ENCODE data around the gene TRMT44.
"Not testable (repeated sequence)": the region's sequence is repeated elsewhere in the genome, so short reads cannot be mapped to it uniquely, and the experiment has no call there.

TRMT44 gene

DNA sequence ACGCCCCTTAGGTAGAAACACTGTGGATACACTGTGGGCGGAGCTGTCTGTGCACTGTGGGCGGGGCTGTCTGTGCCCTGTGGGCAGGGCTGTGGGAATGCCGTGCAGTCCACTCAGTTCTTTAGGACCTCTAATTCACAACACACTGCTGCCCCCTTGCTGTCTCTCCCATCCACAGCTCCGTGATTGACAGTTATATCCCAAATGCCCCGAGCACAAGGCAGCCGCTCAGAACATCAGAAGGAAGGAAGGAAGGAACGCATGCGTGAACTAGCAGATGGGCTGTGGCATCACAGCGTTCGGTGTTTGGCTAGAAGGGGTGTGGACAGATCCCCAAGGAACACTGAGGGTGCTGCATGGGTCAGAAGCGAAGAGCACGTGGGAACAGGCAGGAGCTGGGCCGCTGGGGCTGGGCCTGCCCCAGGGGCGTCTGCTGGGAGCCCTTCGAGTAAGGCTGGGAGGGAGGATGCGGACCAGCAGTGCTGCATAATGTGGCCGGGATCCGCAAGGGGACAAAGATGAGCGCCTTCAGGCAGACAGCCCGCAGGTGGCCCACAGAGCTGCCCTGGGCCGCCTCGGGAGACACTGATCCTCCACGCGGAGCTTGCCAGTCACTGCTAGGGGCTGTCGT is 29.8 kb upstream of the TRMT44 start:
- Histone ChIP-seq H3K27ac (no peak overlapping the region), H3K4me3 (no peak overlapping the region), H3K9ac (ENCODE audit: insufficient read length) (no peak overlapping the region), H3K9me3 (ENCODE audit: low read depth, low read length) (no peaks in the 10 kb centered on the region), H3K36me3 (ENCODE audit: insufficient read depth, low read length) (no peaks in the 10 kb centered on the region)
- no peak for TF ChIP-seq FOXP2 (optimal IDR thresholded peaks at IDR 0.05; ENCODE audit: control extremely low read depth, extremely low read length, insufficient read depth)
- TF ChIP-seq EZH2 (IDR thresholded peaks at IDR 0.05), result no peak
- no peak for TF ChIP-seq POLR2AphosphoS5 (IDR thresholded peaks at IDR 0.05; ENCODE audit: borderline replicate concordance, low read depth, low read length)
- no peak for DNase-seq (ENCODE audit: low read depth, low spot score)

DNA sequence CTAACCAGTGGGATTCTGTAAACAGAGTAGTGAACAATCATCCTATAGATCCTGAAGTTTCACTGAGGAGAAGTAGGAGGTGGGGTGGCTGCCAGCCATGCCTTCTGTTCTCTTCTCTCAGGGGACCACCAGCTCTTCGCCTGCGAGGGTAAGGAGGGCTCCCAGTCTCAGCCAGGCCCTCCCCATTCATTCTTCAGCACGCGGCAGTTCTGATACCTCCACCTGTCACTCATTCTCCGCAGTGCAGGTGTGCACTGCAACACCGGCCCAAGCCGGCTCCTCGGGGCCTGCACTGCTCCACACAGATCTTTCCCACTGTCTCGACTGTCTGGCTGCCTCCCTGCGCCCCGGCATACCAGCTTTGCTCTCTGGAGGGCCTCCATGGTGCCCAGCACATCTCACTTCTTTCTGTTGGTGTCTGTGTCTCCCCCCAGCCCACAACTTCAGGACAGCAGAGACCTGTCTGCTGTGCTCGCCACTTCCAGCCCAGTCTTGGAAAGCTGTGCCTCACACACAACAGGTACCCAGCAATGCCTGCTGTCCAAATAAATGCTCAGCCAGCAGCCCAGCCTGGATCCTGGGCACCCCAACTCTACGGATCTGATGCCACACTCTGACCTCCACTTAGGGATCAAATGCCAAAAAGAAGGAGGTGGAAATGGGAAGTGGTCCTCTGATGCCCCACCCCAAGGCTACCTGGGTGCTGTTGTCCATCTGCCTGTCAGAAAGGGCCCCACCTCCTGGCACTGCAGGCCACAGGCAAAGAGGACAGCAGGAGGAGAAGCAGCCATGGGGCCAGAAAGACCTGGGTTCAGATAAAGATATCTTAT is 29.0 kb upstream of the TRMT44 start:
- DNase-seq (ENCODE audit: low read depth, low spot score), result no peak
- TF ChIP-seq POLR2AphosphoS5 (IDR thresholded peaks at IDR 0.05; ENCODE audit: borderline replicate concordance, low read depth, low read length) (no peak), EZH2 (IDR thresholded peaks at IDR 0.05) (no peak), FOXP2 (optimal IDR thresholded peaks at IDR 0.05; ENCODE audit: control extremely low read depth, extremely low read length, insufficient read depth) (no peak)
- H3K27ac ChIP-seq, result no peak overlapping the region
- H3K9ac ChIP-seq (ENCODE audit: insufficient read length), result no peak overlapping the region
- no peaks in the 10 kb centered on the region for H3K36me3 ChIP-seq (ENCODE audit: insufficient read depth, low read length)
- H3K4me3 ChIP-seq, result no peak overlapping the region
- H3K9me3 ChIP-seq (ENCODE audit: low read depth, low read length), result no peaks in the 10 kb centered on the region

DNA sequence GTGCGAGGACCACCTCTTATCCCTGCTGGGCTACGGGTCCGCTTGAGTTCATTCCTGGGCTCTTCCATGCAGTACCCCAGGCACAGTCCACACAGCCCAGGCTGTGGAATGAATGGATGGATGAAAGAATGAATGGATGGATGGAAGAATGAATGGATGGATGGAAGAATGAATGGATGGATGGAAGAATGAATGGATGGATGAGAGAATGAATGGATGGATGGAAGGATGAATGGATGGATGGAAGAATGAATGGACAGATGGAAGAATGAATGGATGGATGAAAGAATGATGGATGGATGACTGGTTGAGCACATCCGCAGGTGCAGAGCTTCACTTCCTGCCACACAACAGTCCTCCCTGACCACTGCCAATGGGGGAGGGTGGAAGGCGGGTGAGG is 28.3 kb upstream of the TRMT44 start:
- DNase-seq (ENCODE audit: low read depth, low spot score), result no peak
- H3K9ac ChIP-seq (ENCODE audit: insufficient read length), result no peak overlapping the region
- no peak overlapping the region for H3K27ac ChIP-seq
- no peaks in the 10 kb centered on the region for H3K36me3 ChIP-seq (ENCODE audit: insufficient read depth, low read length)
- no peak overlapping the region for H3K4me3 ChIP-seq
- H3K9me3 ChIP-seq (ENCODE audit: low read depth, low read length), result no peaks in the 10 kb centered on the region
- no peak for TF ChIP-seq FOXP2 (optimal IDR thresholded peaks at IDR 0.05; ENCODE audit: control extremely low read depth, extremely low read length, insufficient read depth)
- TF ChIP-seq POLR2AphosphoS5 (IDR thresholded peaks at IDR 0.05; ENCODE audit: borderline replicate concordance, low read depth, low read length), result no peak
- TF ChIP-seq EZH2 (IDR thresholded peaks at IDR 0.05), result no peak

DNA sequence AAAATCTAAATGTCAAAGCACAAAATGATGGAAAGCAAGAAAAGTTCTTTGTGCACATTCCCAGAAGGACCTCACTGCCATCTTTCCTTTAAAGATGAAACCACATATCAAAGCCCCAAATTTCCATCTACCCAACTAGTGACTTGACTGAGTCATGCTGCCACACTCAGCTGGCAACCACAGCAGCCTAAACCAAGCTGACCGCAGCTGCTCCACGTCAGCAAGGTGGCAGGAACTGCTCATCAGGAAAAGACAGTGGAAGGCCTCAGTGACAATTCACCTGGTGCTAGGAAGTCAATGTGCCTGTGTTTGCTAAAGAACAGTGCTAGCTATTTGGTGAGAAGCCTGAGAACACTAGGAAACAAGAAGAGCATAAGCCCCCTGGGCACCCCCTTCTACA is 26.2 kb upstream of the TRMT44 start:
- H3K9me3 ChIP-seq (ENCODE audit: low read depth, low read length), result no peaks in the 10 kb centered on the region
- no peak overlapping the region for H3K27ac ChIP-seq
- DNase-seq (ENCODE audit: low read depth, low spot score), result no peak
- no peak overlapping the region for H3K9ac ChIP-seq (ENCODE audit: insufficient read length)
- no peaks in the 10 kb centered on the region for H3K36me3 ChIP-seq (ENCODE audit: insufficient read depth, low read length)
- no peak overlapping the region for H3K4me3 ChIP-seq
- TF ChIP-seq EZH2 (IDR thresholded peaks at IDR 0.05), result no peak

DNA sequence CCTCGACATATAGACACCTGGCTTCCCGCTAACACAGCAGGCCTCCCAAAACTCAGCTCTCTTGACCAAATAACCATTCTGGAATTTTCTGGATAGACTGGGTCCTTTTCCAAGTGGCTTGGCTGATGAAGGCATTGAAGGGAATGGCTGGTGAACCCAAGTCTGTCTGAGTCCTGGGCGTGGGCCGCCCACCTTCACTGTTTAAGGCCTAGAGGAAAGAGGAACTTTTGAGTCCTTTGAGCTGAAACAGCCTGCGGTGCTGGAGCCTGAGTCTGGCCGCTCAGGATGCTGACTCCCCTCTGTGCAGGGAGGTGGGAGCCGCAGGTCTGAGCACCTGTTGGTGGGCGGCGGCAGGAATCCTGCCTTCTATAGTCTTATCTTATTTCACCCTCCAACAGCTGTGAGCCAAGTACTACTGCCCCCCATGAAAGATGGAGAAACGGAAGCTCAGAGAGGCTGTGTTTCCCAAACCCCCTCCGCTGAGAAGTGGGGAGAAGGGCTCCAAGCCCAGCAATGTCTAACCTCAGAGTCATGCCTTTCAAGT is 23.4 kb upstream of the TRMT44 start:
- TF ChIP-seq POLR2AphosphoS5 (IDR thresholded peaks at IDR 0.05; ENCODE audit: borderline replicate concordance, low read depth, low read length) (no peak), EZH2 (IDR thresholded peaks at IDR 0.05) (no peak), FOXP2 (optimal IDR thresholded peaks at IDR 0.05; ENCODE audit: control extremely low read depth, extremely low read length, insufficient read depth) (no peak)
- no peak overlapping the region for H3K27ac ChIP-seq
- DNase-seq (ENCODE audit: low read depth, low spot score), result no peak

DNA sequence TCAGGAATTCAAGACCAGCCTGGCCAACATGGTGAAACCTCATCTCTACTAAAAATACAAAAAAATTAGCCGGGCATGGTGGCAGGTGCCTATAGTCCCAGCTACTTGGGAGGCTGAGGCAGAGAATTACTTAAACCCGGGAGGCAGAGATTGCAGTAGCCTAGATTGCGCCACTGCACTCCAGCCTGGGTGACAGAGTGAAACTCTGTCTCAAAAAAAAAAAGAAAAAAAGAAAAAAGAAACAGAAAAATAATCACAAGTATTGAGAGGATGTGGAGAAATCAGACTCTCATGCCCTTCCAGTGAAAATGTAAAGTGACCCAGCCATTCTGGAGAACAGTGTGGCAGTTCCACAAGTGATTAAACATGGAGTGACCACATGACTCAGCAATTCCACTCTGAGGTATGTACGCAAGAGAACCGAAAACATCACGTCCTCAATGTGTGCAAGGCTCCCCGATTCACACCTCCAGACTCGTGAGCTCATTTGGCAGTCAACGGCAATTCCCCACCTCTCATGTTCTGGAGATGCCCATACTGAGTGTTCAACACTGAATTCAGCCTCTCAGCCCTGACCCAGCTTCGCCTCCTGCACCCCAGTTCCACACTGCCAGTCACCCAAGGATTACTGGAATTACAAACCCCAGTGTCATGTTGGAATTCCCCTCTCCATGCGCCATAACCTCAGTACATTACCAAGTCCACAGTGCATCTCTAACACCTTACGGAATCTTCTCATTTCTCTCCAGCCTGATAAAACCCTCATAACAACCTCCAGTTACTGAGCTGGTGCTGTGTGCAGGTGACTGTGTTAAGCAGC is 21.1 kb upstream of the TRMT44 start:
- H3K9ac ChIP-seq (ENCODE audit: insufficient read length), result no peak overlapping the region
- no peaks in the 10 kb centered on the region for H3K36me3 ChIP-seq (ENCODE audit: insufficient read depth, low read length)
- H3K9me3 ChIP-seq (ENCODE audit: low read depth, low read length), result no peaks in the 10 kb centered on the region
- no peak overlapping the region for H3K27ac ChIP-seq
- DNase-seq (ENCODE audit: low read depth, low spot score), result no peak
- TF ChIP-seq FOXP2 (optimal IDR thresholded peaks at IDR 0.05; ENCODE audit: control extremely low read depth, extremely low read length, insufficient read depth) (no peak), POLR2AphosphoS5 (IDR thresholded peaks at IDR 0.05; ENCODE audit: borderline replicate concordance, low read depth, low read length) (no peak), EZH2 (IDR thresholded peaks at IDR 0.05) (no peak)
- no peak overlapping the region for H3K4me3 ChIP-seq

More for the DNA sequence above, 23.4 kb upstream of the TRMT44 start:
- Histone ChIP-seq H3K9me3 (ENCODE audit: low read depth, low read length) (no peaks in the 10 kb centered on the region), H3K9ac (ENCODE audit: insufficient read length) (no peak overlapping the region), H3K4me3 (no peak overlapping the region), H3K36me3 (ENCODE audit: insufficient read depth, low read length) (no peaks in the 10 kb centered on the region)

DNA sequence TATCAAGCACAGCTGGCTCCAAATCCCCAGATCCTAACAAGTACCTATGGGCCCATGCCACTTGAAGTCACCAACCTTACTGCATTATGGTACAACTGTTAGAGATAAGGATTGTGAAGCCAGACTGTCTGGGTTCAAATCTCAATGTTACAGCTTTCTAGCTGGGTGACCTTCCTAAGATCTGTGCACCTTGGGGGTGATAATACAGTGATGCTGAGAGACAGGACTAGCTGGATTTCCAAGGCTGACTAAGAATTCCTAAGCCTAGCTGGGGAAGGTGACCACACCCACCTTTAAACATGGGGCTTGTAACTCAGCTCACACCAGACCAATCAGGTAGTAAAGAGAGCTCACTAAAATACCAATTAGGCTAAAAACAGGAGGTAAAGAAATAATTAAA is 20.4 kb upstream of the TRMT44 start:
- not testable (repeated sequence) for H3K36me3 ChIP-seq (ENCODE audit: insufficient read depth, low read length); DNase-seq (ENCODE audit: low read depth, low spot score); H3K27ac ChIP-seq; H3K9ac ChIP-seq (ENCODE audit: insufficient read length); H3K4me3 ChIP-seq; H3K9me3 ChIP-seq (ENCODE audit: low read depth, low read length)

DNA sequence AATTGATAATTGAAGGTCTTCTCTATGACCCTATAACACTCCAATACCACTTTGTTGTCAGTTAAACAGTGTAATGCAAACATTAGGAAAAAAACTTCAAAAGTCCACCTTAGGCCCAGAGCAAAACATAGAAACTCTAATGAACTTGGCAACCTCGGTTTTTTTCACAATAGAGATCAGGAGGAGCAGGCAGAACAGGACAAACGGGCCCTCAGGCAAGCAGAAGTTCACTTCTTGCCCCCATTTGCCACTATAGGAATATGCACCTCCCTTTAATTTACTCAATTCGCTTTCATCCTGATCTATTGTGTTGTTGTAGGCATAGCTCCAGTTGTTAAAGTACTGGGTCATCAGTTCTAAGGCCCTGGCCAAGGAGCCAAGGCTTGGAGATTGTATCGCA is 18.2 kb upstream of the TRMT44 start:
- no peaks in the 10 kb centered on the region for H3K9me3 ChIP-seq (ENCODE audit: low read depth, low read length)
- H3K27ac ChIP-seq, result no peak overlapping the region
- no peak for DNase-seq (ENCODE audit: low read depth, low spot score)
- TF ChIP-seq EZH2 (IDR thresholded peaks at IDR 0.05) (no peak), FOXP2 (optimal IDR thresholded peaks at IDR 0.05; ENCODE audit: control extremely low read depth, extremely low read length, insufficient read depth) (no peak), POLR2AphosphoS5 (IDR thresholded peaks at IDR 0.05; ENCODE audit: borderline replicate concordance, low read depth, low read length) (no peak)
- H3K4me3 ChIP-seq, result no peak overlapping the region
- H3K36me3 ChIP-seq (ENCODE audit: insufficient read depth, low read length), result no peaks in the 10 kb centered on the region
- no peak overlapping the region for H3K9ac ChIP-seq (ENCODE audit: insufficient read length)
